GM12878 (cell line): ENCODE measurements around the gene NAALAD2. TPM values are rescaled to one million over a fixed set of nuclear protein-coding genes. Genes with fewer than 3 reads are reported as not detected.

Experiments used
- ATAC-seq: fragments of 200-7000 bp; cut with Tn5 transposase; 3 replicates; pipeline ENCODE4 v1.9.1; 2020; ENCODE audit warnings: mild to moderate bottlenecking, moderate library complexity
- BruUV-seq: library from RNA; stranded (reverse); fragments of 400-500 nt; replicated peaks from 2 replicates; lab custom pipeline; 2021; lab: Mats Ljungman, UMichigan
- CTCF ChIA-PET: fragments of 300-600 bp; sonication (Branson Sonifier 250); formaldehyde crosslinking; extraction: SDS; loops from one replicate; lab custom pipeline; 2021; ENCODE audit warnings: inconsistent platforms; lab: Yijun Ruan, JAX
- POLR2A ChIA-PET: fragments of 350-600 bp; formaldehyde crosslinking; extraction: SDS; loops from one replicate; lab custom pipeline; 2021; ENCODE audit warnings: inconsistent platforms; lab: Charles Lee
- RAD21 ChIA-PET: fragments of 300-600 bp; sonication (Branson Sonifier 250); formaldehyde crosslinking; loops from one replicate; lab custom pipeline; 2023; ENCODE audit warnings: antibody characterized with exemption; ENCODE audit not compliant: unreplicated experiment; lab: Charles Lee
- SMC1A ChIA-PET: fragments of 300-600 bp; sonication (Branson Sonifier 250); formaldehyde crosslinking; loops from one replicate; lab custom pipeline; 2023; ENCODE audit not compliant: unreplicated experiment, uncharacterized antibody; lab: Charles Lee
- DNase-seq: peaks from one replicate; pipeline ENCODE4 v3.0.0-alpha.2; 2011; ENCODE audit warnings: low read depth, low spot score
- FAIRE-seq: peaks from 3 replicates; lab custom pipeline; 2011; peaks lifted over from hg19 to GRCh38; lab: Jason Lieb, UNC
- H2AFZ ChIP-seq: 2 replicates; pipeline ENCODE4 v1.6.0; 2011; ENCODE audit warnings: low read depth, low read length, control low read depth; ENCODE audit not compliant: control insufficient read depth
- H3K27ac ChIP-seq: 2 replicates; pipeline ENCODE4 v1.5.1; 2011; ENCODE audit warnings: control low read depth; ENCODE audit not compliant: control insufficient read depth, insufficient read depth
- H3K27me3 ChIP-seq, 2 experiments: replicated peaks in 1 of 2; 2 replicates each; pipeline versions ENCODE4 v1.6.0 to v1.6.1; 2011; ENCODE audit warnings: low read length in 1 of 2; ENCODE audit not compliant: control insufficient read depth in 2 of 2, insufficient read depth in 2 of 2
- H3K36me3 ChIP-seq, 2 experiments: 2 replicates each; pipeline ENCODE4 v1.5.1; 2011; ENCODE audit warnings: low read length in 1 of 2; ENCODE audit not compliant: control insufficient read depth in 2 of 2, insufficient read depth in 2 of 2
- H3K4me1 ChIP-seq: 2 replicates; pipeline ENCODE4 v1.6.1; 2011; ENCODE audit warnings: mild to moderate bottlenecking, low read length, moderate library complexity, mixed read lengths; ENCODE audit not compliant: control insufficient read depth, insufficient read depth
- H3K4me2 ChIP-seq: 2 replicates; pipeline ENCODE4 v1.6.0; 2011; ENCODE audit warnings: control low read depth; ENCODE audit not compliant: control insufficient read depth, insufficient read depth
- H3K4me3 ChIP-seq: fragments of 200-600 bp; sonication (generic); 2 replicates; pipeline ENCODE4 v1.5.1; 2016
- H3K79me2 ChIP-seq: 2 replicates; pipeline ENCODE4 v1.6.0; 2011; ENCODE audit warnings: low read length; ENCODE audit not compliant: control insufficient read depth, insufficient read depth
- H3K9ac ChIP-seq: 2 replicates; pipeline ENCODE4 v1.8.0; 2011; ENCODE audit warnings: low read length, control low read depth, mixed read lengths; ENCODE audit not compliant: control insufficient read depth, insufficient read depth
- H3K9me3 ChIP-seq: replicated peaks from 3 replicates; pipeline ENCODE4 v1.5.1; 2011; ENCODE audit warnings: mild to moderate bottlenecking, low read length; ENCODE audit not compliant: control insufficient read depth, insufficient read depth
- H4K20me1 ChIP-seq: 2 replicates; pipeline ENCODE4 v1.6.0; 2011; ENCODE audit not compliant: control insufficient read depth, insufficient read depth
- BACH1 ChIP-seq: fragments of 450-650 bp; IDR thresholded peaks from 2 replicates; pipeline ENCODE4 v1.6.1; 2017; ENCODE audit warnings: mild to moderate bottlenecking, borderline replicate concordance
- JUNB ChIP-seq: IDR thresholded peaks from 2 replicates; pipeline ENCODE4 v1.6.1; 2016; ENCODE audit warnings: antibody characterized with exemption, mild to moderate bottlenecking
- NFYB ChIP-seq: IDR thresholded peaks from 2 replicates; pipeline ENCODE4 v1.6.1; 2011; ENCODE audit warnings: low read depth, mild to moderate bottlenecking, low read length, improper control_type of control experiment, moderate library complexity; ENCODE audit not compliant: insufficient read depth
- WGBS: methylation state at CpG from one replicate; pipeline ENCODE4 v1.1.6; 2016; ENCODE audit warnings: low lambda C conversion rate; ENCODE audit not compliant: insufficient replicate concordance, insufficient coverage; ENCODE audit errors: missing lambda C conversion rate; 5-methylcytosine and 5-hydroxymethylcytosine counted together
- in situ Hi-C: fragments of 300-500 bp; cut with MboI; formaldehyde crosslinking; loops from 9 replicates; pipeline ENCODE4 v1.14.3; 2018; ENCODE audit warnings: mixed read lengths
- intact Hi-C: fragments of 100-400 bp; cut with micrococcal nuclease; formaldehyde crosslinking; loops from one replicate; pipeline ENCODE4 v1.14.2; 2022; ENCODE audit not compliant: unreplicated experiment
- polyA plus RNA-seq, 11 experiments: library from polyadenylated mRNA; depleted of rRNA in 4 of 11; unstranded in 6 of 11; stranded (reverse) in 5 of 11; fragments of >200 nt; fragmentation: Nextera tagmentation in 4 of 11; fragmentation: Illumina TruSeq in 1 of 11; extraction: Ambion mirVana in 4 of 11; extraction: Trizol in 1 of 11; gene quantifications; 1 replicate in 1 of 11; 2 replicates in 10 of 11; pipeline versions ENCODE4 v1.2.1 to v1.2.3, GENCODE V29; 2011 to 2016; ENCODE audit warnings: inconsistent platforms in 2 of 11, missing spikeins in 2 of 11, low read depth in 1 of 11
- total RNA-seq, 4 experiments: library from RNA; depleted of rRNA in 3 of 4; stranded (reverse); fragments of >200 nt in 3 of 4; fragmentation: Illumina TruSeq in 1 of 4; extraction: Trizol in 1 of 4; gene quantifications; 2 replicates each; pipeline versions ENCODE4 v1.2.1 to v1.2.3, GENCODE V29; 2013 to 2021
- TF ChIP-seq, protein P1 (sequence below): fragments of 450-650 bp; formaldehyde crosslinking; IDR thresholded peaks from 2 replicates; pipeline ENCODE4 v1.4.0; 2022; ENCODE audit warnings: mild to moderate bottlenecking, moderate library complexity

NAALAD2 gene
- total and polyA plus RNA-seq, 10 of the 15 experiments (the other 5 are each of a cell fraction or from before 2014, with no cell fraction given), result 0.05 to 0.24 (median 0.11) TPM; not detected in 5

DNA sequence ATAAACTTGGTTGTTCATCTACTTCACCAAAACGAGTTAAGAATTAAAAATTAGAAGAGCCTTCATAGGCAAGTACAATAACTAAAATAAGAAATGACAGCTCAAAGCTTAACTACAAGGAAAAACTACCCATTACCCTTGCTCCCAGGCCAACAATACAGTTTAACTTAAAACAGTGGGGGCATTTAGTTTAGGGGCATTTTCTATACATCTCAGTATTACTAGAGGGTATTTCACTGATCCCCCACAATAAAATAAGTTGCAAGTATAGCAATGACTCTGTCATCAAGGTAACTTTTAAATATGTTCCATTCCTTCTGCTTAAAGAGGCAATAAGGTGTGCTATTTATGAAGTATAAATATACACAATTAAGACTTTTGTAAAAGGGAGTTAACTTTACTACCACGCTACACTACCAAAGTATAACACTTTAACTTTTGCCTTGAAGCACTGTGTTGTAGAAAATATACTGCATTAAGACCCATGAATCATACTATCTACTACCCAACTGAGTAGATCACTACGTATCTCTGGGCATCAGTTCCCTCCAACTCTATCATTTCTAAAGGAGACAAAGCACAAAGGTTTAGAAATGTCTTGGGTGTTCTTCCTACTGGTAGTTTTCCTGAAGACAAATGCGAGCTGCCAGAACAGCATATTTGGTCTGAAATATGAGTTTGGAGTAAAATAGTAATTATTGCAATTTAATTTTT, 58.6 kb downstream of the NAALAD2 start:
- ChIA-PET SMC1A (no interaction called here), POLR2A (no interaction called here), CTCF (interaction anchor here (2.0 kb wide), 1 partner anchor 11 kb away, joined by 15 read pairs; no protein-coding TSS in a partner anchor), RAD21 (no interaction called here)
- in situ Hi-C loops (no loop called here), intact Hi-C loops (no loop called here)
- Histone ChIP-seq H3K4me1 (no peaks in the 10 kb centered on the region), H2AFZ (no peak overlapping the region), H3K27me3 (no peaks in the 10 kb centered on the region), H3K9me3 (no peaks in the 10 kb centered on the region), H3K36me3 (peaks cover 0 to 7% of the 10 kb centered on the region in 2 experiments; a peak in 2 of 4 replicates), H3K79me2 (no peaks in the 10 kb centered on the region), H4K20me1 (no peaks in the 10 kb centered on the region), H3K9ac (no peak overlapping the region), H3K4me2 (no peak overlapping the region), H3K27ac (no peak overlapping the region), H3K4me3 (no peak overlapping the region)
- DNase-seq (no peak), FAIRE-seq (no peak), ATAC-seq (peak; percentile 45; the same call in 2 of the 3 replicates)
- TF ChIP-seq NFYB (no peak), JUNB (peak; percentile 54; the same call in 1 of the 2 replicates), BACH1 (no peak)
- TF ChIP-seq, protein P1, sequence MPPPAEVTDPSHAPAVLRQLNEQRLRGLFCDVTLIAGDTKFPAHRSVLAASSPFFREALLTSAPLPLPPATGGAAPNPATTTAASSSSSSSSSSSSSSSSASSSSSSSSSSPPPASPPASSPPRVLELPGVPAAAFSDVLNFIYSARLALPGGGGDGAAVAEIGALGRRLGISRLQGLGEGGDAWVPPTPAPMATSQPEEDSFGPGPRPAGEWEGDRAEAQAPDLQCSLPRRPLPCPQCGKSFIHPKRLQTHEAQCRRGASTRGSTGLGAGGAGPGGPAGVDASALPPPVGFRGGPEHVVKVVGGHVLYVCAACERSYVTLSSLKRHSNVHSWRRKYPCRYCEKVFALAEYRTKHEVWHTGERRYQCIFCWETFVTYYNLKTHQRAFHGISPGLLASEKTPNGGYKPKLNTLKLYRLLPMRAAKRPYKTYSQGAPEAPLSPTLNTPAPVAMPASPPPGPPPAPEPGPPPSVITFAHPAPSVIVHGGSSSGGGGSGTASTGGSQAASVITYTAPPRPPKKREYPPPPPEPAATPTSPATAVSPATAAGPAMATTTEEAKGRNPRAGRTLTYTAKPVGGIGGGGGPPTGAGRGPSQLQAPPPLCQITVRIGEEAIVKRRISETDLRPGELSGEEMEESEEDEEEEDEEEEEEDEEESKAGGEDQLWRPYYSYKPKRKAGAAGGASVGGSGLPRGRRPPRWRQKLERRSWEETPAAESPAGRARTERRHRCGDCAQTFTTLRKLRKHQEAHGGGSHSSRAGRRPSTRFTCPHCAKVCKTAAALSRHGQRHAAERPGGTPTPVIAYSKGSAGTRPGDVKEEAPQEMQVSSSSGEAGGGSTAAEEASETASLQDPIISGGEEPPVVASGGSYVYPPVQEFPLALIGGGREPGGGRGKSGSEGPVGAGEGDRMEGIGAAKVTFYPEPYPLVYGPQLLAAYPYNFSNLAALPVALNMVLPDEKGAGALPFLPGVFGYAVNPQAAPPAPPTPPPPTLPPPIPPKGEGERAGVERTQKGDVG (CRISPR knock-in tag), result no peak
- 24% methylated on average over 4 of the region's 4 CpGs for WGBS
- no TSS peak for BruUV-seq
